Measurements from ENCODE around the gene IL12A. TPM values are rescaled to one million over a fixed set of nuclear protein-coding genes. Genes with fewer than 3 reads are reported as not detected.
A peak's percentile ranks its signal among the peaks of the same experiment; 100 is the strongest.

IL12A gene
- 6.6 TPM for total RNA-seq

- no peak for TF ChIP-seq POLR2A (IDR thresholded peaks at IDR 0.05)
- TF ChIP-seq POLR2AphosphoS5 (IDR thresholded peaks at IDR 0.05; ENCODE audit: insufficient read depth in 1 of 2, low read depth in 1 of 2): no peak
- TF ChIP-seq CTCF (IDR thresholded peaks at IDR 0.05): peak; percentile 52 to 66 (median 53)
- DNase-seq (ENCODE audit: extremely low spot score in 2 of 2): no peak
- Histone ChIP-seq H3K27me3 (no peaks in the 10 kb centered on the region), H3K9me3 (no peaks in the 10 kb centered on the region), H3K36me3 (no peaks in the 10 kb centered on the region), H3K4me1 (peaks cover 19% of the 10 kb centered on the region), H3K4me3 (peak within 1 kb of the TSS; percentile 69 to 70), H3K27ac (peak within 1 kb of the TSS; percentile 4)
- intact Hi-C loops (cut with DNase I): no loop called here
These were observed at the start of gene IL12A for GRCh38 chr3:159988617-159989271. Gene IL12A, plus strand, starts transcription at chr3:159988835.

- no peaks in the 10 kb centered on the region for H3K27me3 ChIP-seq
- no peaks in the 10 kb centered on the region for H3K36me3 ChIP-seq
- no peak for DNase-seq (ENCODE audit: extremely low spot score in 2 of 2)
- intact Hi-C loops (cut with DNase I): no loop called here
- H3K4me3 ChIP-seq: no peak overlapping the region
- H3K4me1 ChIP-seq: no peaks in the 10 kb centered on the region
- no peak overlapping the region for H3K27ac ChIP-seq
- no peak for TF ChIP-seq POLR2AphosphoS5 (IDR thresholded peaks at IDR 0.05; ENCODE audit: insufficient read depth in 1 of 2, low read depth in 1 of 2)
- no peak for TF ChIP-seq POLR2A (IDR thresholded peaks at IDR 0.05)
- no peak for TF ChIP-seq CTCF (IDR thresholded peaks at IDR 0.05)
- no peaks in the 10 kb centered on the region for H3K9me3 ChIP-seq
These were observed 47.3 kb upstream of the IL12A start for GRCh38 chr3:159941038-159942000.

GRCh38 chr3:159944781-159945180 lies 43.9 kb upstream of the IL12A start:
- Histone ChIP-seq H3K4me1 (no peaks in the 10 kb centered on the region), H3K27me3 (no peaks in the 10 kb centered on the region), H3K36me3 (no peaks in the 10 kb centered on the region), H3K4me3 (no peak overlapping the region), H3K27ac (no peak overlapping the region), H3K9me3 (no peaks in the 10 kb centered on the region)
- intact Hi-C loops (cut with DNase I): no loop called here
- no peak for DNase-seq (ENCODE audit: extremely low spot score in 2 of 2)
- TF ChIP-seq POLR2A (IDR thresholded peaks at IDR 0.05) (no peak), POLR2AphosphoS5 (IDR thresholded peaks at IDR 0.05; ENCODE audit: insufficient read depth in 1 of 2, low read depth in 1 of 2) (no peak), CTCF (IDR thresholded peaks at IDR 0.05) (no peak)

GRCh38 chr3:159945930-159946329 lies 42.7 kb upstream of the IL12A start:
- Histone ChIP-seq H3K4me3 (no peak overlapping the region), H3K9me3 (no peaks in the 10 kb centered on the region), H3K36me3 (no peaks in the 10 kb centered on the region), H3K27me3 (no peaks in the 10 kb centered on the region), H3K27ac (no peak overlapping the region), H3K4me1 (no peaks in the 10 kb centered on the region)
- TF ChIP-seq POLR2AphosphoS5 (IDR thresholded peaks at IDR 0.05; ENCODE audit: insufficient read depth in 1 of 2, low read depth in 1 of 2): no peak
- TF ChIP-seq CTCF (IDR thresholded peaks at IDR 0.05): no peak
- no peak for TF ChIP-seq POLR2A (IDR thresholded peaks at IDR 0.05)
- DNase-seq (ENCODE audit: extremely low spot score in 2 of 2): no peak
- intact Hi-C loops (cut with DNase I): no loop called here

All from vagina (tissue), 2 donors.